Tibial nerve (tissue), 4 donors: ENCODE results near the gene PAPPA. TPM values are rescaled to one million over a fixed set of nuclear protein-coding genes. Genes with fewer than 3 reads are reported as not detected.
A peak's percentile ranks its signal among the peaks of the same experiment; 100 is the strongest.

ENCODE experiments used
- DNase-seq, 2 donors: peaks; one replicate each; pipeline ENCODE4 v3.0.0-alpha.2; 2019; ENCODE audit warnings: low spot score in 2 of 2
- H3K27ac ChIP-seq, 4 donors: fragments of 200-600 bp; sonication (generic) in 3 of 4; one replicate each; pipeline ENCODE4 v1.5.1; 2017 to 2019; ENCODE audit warnings: mild to moderate bottlenecking in 1 of 4
- H3K27me3 ChIP-seq, 2 donors: fragments of 200-600 bp; sonication (generic) in 1 of 2; one replicate each; pipeline versions ENCODE4 v1.5.1 to v1.6.0; 2017 to 2019
- H3K36me3 ChIP-seq, 3 donors: fragments of 200-600 bp; sonication (generic); one replicate each; pipeline ENCODE4 v1.5.1; 2018 to 2019
- H3K4me1 ChIP-seq, 4 donors: fragments of 200-600 bp; sonication (generic) in 3 of 4; one replicate each; pipeline ENCODE4 v1.5.1; 2017 to 2019
- H3K4me3 ChIP-seq, 4 donors: fragments of 200-600 bp; sonication (generic) in 3 of 4; one replicate each; pipeline ENCODE4 v1.5.1; 2017 to 2019; ENCODE audit warnings: mild to moderate bottlenecking in 1 of 4, moderate library complexity in 1 of 4
- H3K9me3 ChIP-seq, 4 donors: fragments of 200-600 bp; sonication (generic) in 3 of 4; one replicate each; pipeline ENCODE4 v1.5.1; 2017 to 2019
- CTCF ChIP-seq, 5 experiments: fragments of 200-600 bp in 3 of 5; fragments of 450-650 bp in 2 of 5; sonication (generic) in 3 of 5; IDR thresholded peaks; one replicate each; pipeline ENCODE4 v1.5.1; 2016 to 2019; ENCODE audit warnings: antibody characterized with exemption in 5 of 5, mild to moderate bottlenecking in 3 of 5, moderate library complexity in 2 of 5
- EP300 ChIP-seq, 2 donors: sonication (generic); formaldehyde crosslinking; IDR thresholded peaks; one replicate each; pipeline ENCODE4 v1.6.1; 2017; ENCODE audit warnings: antibody characterized with exemption in 2 of 2, mild to moderate bottlenecking in 1 of 2
- POLR2A ChIP-seq, 2 donors: fragments of 450-650 bp; IDR thresholded peaks; one replicate each; pipeline ENCODE4 v1.6.1; 2017; ENCODE audit warnings: antibody characterized with exemption in 2 of 2, mild to moderate bottlenecking in 2 of 2, moderate library complexity in 2 of 2
- WGBS, 2 donors: methylation state at CpG; one replicate each; pipeline ENCODE4 v1.1.5; 2018; 5-methylcytosine and 5-hydroxymethylcytosine counted together
- total RNA-seq, 4 donors: library from RNA; depleted of rRNA; stranded (reverse); fragments of >200 nt; gene quantifications; one replicate each; pipeline ENCODE4 v1.1.0, GENCODE V29; 2016

Gene PAPPA
- total RNA-seq, 4 donors from 2014 or later = 1.0 to 8.1 (median 4.0) TPM

- WGBS, 2 donors = 45 to 51% methylated on average over 5 of the region's 5 CpGs
- no peak for DNase-seq
- peaks cover 0 to 12% (median 0%) of the 10 kb centered on the region in 4 donors for H3K4me1 ChIP-seq
- H3K9me3 ChIP-seq = no peaks in the 10 kb centered on the region
- no peaks in the 10 kb centered on the region for H3K27me3 ChIP-seq
- H3K4me3 ChIP-seq = no peak overlapping the region
- TF ChIP-seq CTCF (IDR thresholded peaks at IDR 0.05) (no peak), EP300 (IDR thresholded peaks at IDR 0.05) (no peak), POLR2A (IDR thresholded peaks at IDR 0.05) (no peak)
- H3K36me3 ChIP-seq = no peaks in the 10 kb centered on the region
- H3K27ac ChIP-seq = no peak overlapping the region
Observed at GRCh38 chr9:116271991-116272390, 118.4 kb downstream of the PAPPA start.

- no peaks in the 10 kb centered on the region for H3K36me3 ChIP-seq
- DNase-seq = no peak
- no peak for TF ChIP-seq POLR2A (IDR thresholded peaks at IDR 0.05)
- TF ChIP-seq CTCF (IDR thresholded peaks at IDR 0.05) = no peak
- no peak for TF ChIP-seq EP300 (IDR thresholded peaks at IDR 0.05)
- H3K4me3 ChIP-seq = no peak overlapping the region
- no peaks in the 10 kb centered on the region for H3K27me3 ChIP-seq
- no peak overlapping the region for H3K27ac ChIP-seq
- H3K9me3 ChIP-seq = no peaks in the 10 kb centered on the region
- peaks cover 0 to 12% (median 0%) of the 10 kb centered on the region in 4 donors for H3K4me1 ChIP-seq
- WGBS, 2 donors = 71 to 76% methylated on average over 2 of the region's 2 CpGs
Observed at GRCh38 chr9:116274293-116274692, 120.7 kb downstream of the PAPPA start.

- no peak overlapping the region for H3K27ac ChIP-seq
- H3K4me1 ChIP-seq = peaks cover 0 to 12% (median 0%) of the 10 kb centered on the region in 4 donors
- H3K27me3 ChIP-seq = no peaks in the 10 kb centered on the region
- no peak for DNase-seq
- 57 to 58% methylated on average over 6 of the region's 6 CpGs for WGBS, 2 donors
- TF ChIP-seq POLR2A (IDR thresholded peaks at IDR 0.05) (no peak), EP300 (IDR thresholded peaks at IDR 0.05) (no peak), CTCF (IDR thresholded peaks at IDR 0.05) (no peak)
- H3K9me3 ChIP-seq = no peaks in the 10 kb centered on the region
- H3K36me3 ChIP-seq = no peaks in the 10 kb centered on the region
- no peak overlapping the region for H3K4me3 ChIP-seq
Observed at GRCh38 chr9:116275418-116276195, 122.0 kb downstream of the PAPPA start.

- TF ChIP-seq POLR2A (IDR thresholded peaks at IDR 0.05) (no peak), EP300 (IDR thresholded peaks at IDR 0.05) (no peak), CTCF (IDR thresholded peaks at IDR 0.05) (no peak)
- no peak for DNase-seq
- H3K27me3 ChIP-seq = no peaks in the 10 kb centered on the region
Observed at GRCh38 chr9:116276196-116276493, 122.6 kb downstream of the PAPPA start.

GRCh38 chr9:116276651-116277121, 123.1 kb downstream of the PAPPA start:
- peak overlapping the region in 1 of 4 donors; percentile 16 for H3K27ac ChIP-seq
- peaks cover 0 to 12% (median 0%) of the 10 kb centered on the region in 4 donors for H3K4me1 ChIP-seq
- no peak for DNase-seq
- WGBS, 2 donors = 41 to 52% methylated on average over 10 of the region's 10 CpGs
- no peak for TF ChIP-seq EP300 (IDR thresholded peaks at IDR 0.05)
- TF ChIP-seq CTCF (IDR thresholded peaks at IDR 0.05) = no peak
- no peak for TF ChIP-seq POLR2A (IDR thresholded peaks at IDR 0.05)
- H3K36me3 ChIP-seq = no peaks in the 10 kb centered on the region
- no peaks in the 10 kb centered on the region for H3K27me3 ChIP-seq
- no peak overlapping the region for H3K4me3 ChIP-seq
- no peaks in the 10 kb centered on the region for H3K9me3 ChIP-seq

More at GRCh38 chr9:116276196-116276493, 122.6 kb downstream of the PAPPA start:
- H3K9me3 ChIP-seq = no peaks in the 10 kb centered on the region
- no peak overlapping the region for H3K4me3 ChIP-seq
- peak overlapping the region in 1 of 4 donors; percentile 16 for H3K27ac ChIP-seq
- no peaks in the 10 kb centered on the region for H3K36me3 ChIP-seq
- H3K4me1 ChIP-seq = peaks cover 0 to 12% (median 0%) of the 10 kb centered on the region in 4 donors
